CD4-positive, CD25-positive, alpha-beta regulatory T cell (primary cell): ENCODE data around the gene ARPC5L. TPM values are rescaled to one million over a fixed set of nuclear protein-coding genes. Genes with fewer than 3 reads are reported as not detected.
A peak's percentile ranks its signal among the peaks of the same experiment; 100 is the strongest.
"Not testable (repeated sequence)": the region's sequence is repeated elsewhere in the genome, so short reads cannot be mapped to it uniquely, and the experiment has no call there.

Source experiments
- ATAC-seq, 2 donors: fragments of 150-1000 bp; cut with Tn5 transposase; one replicate each; pipeline ENCODE4 v1.10.0; 2021; ENCODE audit warnings: low read depth in 2 of 2, moderate number of reproducible peaks in 2 of 2, moderate library complexity in 1 of 2
- DNase-seq, 3 donors: peaks; one replicate each; pipeline versions ENCODE4 v3.0.0 to v3.0.0-alpha.2; 2012 to 2022; ENCODE audit warnings: mixed read lengths in 1 of 3
- H3K27ac ChIP-seq: one replicate; pipeline ENCODE4 v1.7.0; 2013; ENCODE audit warnings: mild to moderate bottlenecking, low read length; ENCODE audit not compliant: insufficient read depth, poor library complexity, severe bottlenecking
- H3K27me3 ChIP-seq: one replicate; pipeline ENCODE4 v1.7.0; 2013; ENCODE audit warnings: low read length; ENCODE audit not compliant: control insufficient read depth, insufficient read depth
- H3K36me3 ChIP-seq: one replicate; pipeline ENCODE4 v1.7.0; 2013; ENCODE audit warnings: mild to moderate bottlenecking, low read length, moderate library complexity; ENCODE audit not compliant: control insufficient read depth, insufficient read depth
- H3K4me1 ChIP-seq: 2 replicates; pipeline ENCODE4 v1.7.0; 2013; ENCODE audit warnings: mild to moderate bottlenecking, low read length; ENCODE audit not compliant: insufficient read depth, control insufficient read depth, poor library complexity, severe bottlenecking
- H3K4me3 ChIP-seq: one replicate; pipeline ENCODE4 v1.7.0; 2013; ENCODE audit warnings: low read depth, mild to moderate bottlenecking, low read length, moderate library complexity
- H3K9me3 ChIP-seq, 2 experiments: 1 replicate in 1 of 2; 2 replicates in 1 of 2; pipeline ENCODE4 v1.7.0; 2013; ENCODE audit warnings: low read length in 2 of 2, mild to moderate bottlenecking in 1 of 2, moderate library complexity in 1 of 2; ENCODE audit not compliant: control insufficient read depth in 2 of 2
- H3K27ac Mint-ChIP-seq, 3 donors: one replicate each; pipeline ENCODE4 v1.8.0; 2020 to 2022; ENCODE audit warnings: mild to moderate bottlenecking in 3 of 3, mixed read lengths in 3 of 3, moderate library complexity in 2 of 3
- H3K27me3 Mint-ChIP-seq: one replicate; pipeline ENCODE4 v1.8.0; 2022; ENCODE audit warnings: mild to moderate bottlenecking, mixed read lengths
- H3K36me3 Mint-ChIP-seq: one replicate; pipeline ENCODE4 v1.8.0; 2020; ENCODE audit warnings: mixed read lengths
- H3K4me1 Mint-ChIP-seq, 4 donors: one replicate each; pipeline ENCODE4 v1.8.0; 2020 to 2022; ENCODE audit warnings: mixed read lengths in 4 of 4, mild to moderate bottlenecking in 1 of 4
- H3K4me3 Mint-ChIP-seq, 4 donors: one replicate each; pipeline ENCODE4 v1.8.0; 2020 to 2022; ENCODE audit warnings: mild to moderate bottlenecking in 4 of 4, mixed read lengths in 4 of 4, moderate library complexity in 3 of 4
- H3K9me3 Mint-ChIP-seq, 7 donors: one replicate each; pipeline ENCODE4 v1.8.0; 2020 to 2022; ENCODE audit warnings: mixed read lengths in 7 of 7, mild to moderate bottlenecking in 3 of 7, moderate library complexity in 2 of 7
- polyA plus RNA-seq, 4 donors: library from polyadenylated mRNA; unstranded; fragments of 300-500 nt; fragmentation: Illumina TruSeq; gene quantifications; one replicate each; pipeline ENCODE4 v1.2.3, GENCODE V29; 2021
- total RNA-seq: library from RNA; stranded (reverse); gene quantifications from one replicate; pipeline ENCODE4 v1.2.3, GENCODE V29; 2022

The ARPC5L gene
- total and polyA plus RNA-seq, 5 donors from 2014 or later, result 48.6 to 63.7 (median 60.7) TPM

GRCh38 chr9:124838132-124838531, 23.8 kb upstream of the ARPC5L start:
- H3K4me3 ChIP-seq, ATAC-seq, DNase-seq, H3K36me3 ChIP-seq, H3K27ac Mint-ChIP-seq, H3K27me3 ChIP-seq, H3K9me3 ChIP-seq, H3K36me3 Mint-ChIP-seq, H3K9me3 Mint-ChIP-seq, H3K27ac ChIP-seq, H3K4me1 Mint-ChIP-seq, H3K4me1 ChIP-seq: not testable (repeated sequence)
- Mint-ChIP-seq H3K4me3 (peak overlapping the region in 1 of 4 donors; percentile 42), H3K27me3 (peaks cover 30% of the 10 kb centered on the region)

DNA sequence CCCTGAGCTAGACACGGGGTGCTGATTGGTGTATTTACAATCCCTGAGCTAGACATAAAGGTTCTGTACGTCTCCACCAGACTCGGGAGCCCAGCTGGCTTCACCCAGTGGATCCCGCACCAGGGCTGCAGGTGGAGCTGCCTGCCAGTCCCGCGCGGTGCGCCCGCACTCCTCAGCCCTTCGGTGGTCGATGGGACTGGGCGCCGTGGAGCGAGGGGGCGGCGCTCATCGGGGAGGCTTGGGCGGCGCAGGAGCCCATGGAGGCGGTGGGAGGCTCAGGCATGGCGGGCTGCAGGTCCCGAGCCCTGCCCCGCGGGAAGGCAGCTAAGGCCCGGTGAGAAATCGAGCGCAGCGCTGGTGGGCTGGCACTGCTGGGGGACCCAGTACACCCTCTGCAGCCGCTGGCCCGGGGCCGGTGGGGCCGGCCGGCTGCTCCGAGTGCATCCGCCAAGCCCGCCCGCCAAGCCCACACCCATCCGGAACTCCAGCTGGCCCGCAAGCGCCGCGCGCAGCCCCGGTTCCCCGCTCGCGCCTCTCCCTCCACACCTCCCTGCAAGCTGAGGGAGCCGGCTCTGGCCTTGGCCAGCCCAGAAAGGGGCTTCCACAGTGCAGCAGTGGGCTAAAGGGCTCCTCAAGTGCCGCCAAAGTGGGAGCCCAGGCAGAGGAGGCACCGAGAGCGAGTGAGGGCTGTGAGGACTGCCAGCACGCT, 23.2 kb upstream of the ARPC5L start:
- not testable (repeated sequence) for H3K27ac Mint-ChIP-seq, H3K27me3 ChIP-seq, H3K4me3 Mint-ChIP-seq, H3K9me3 Mint-ChIP-seq, H3K4me1 ChIP-seq, H3K9me3 ChIP-seq, H3K36me3 Mint-ChIP-seq, ATAC-seq, H3K4me1 Mint-ChIP-seq, H3K36me3 ChIP-seq, H3K27ac ChIP-seq, H3K4me3 ChIP-seq, DNase-seq
- H3K27me3 Mint-ChIP-seq, result peaks cover 30% of the 10 kb centered on the region

DNA sequence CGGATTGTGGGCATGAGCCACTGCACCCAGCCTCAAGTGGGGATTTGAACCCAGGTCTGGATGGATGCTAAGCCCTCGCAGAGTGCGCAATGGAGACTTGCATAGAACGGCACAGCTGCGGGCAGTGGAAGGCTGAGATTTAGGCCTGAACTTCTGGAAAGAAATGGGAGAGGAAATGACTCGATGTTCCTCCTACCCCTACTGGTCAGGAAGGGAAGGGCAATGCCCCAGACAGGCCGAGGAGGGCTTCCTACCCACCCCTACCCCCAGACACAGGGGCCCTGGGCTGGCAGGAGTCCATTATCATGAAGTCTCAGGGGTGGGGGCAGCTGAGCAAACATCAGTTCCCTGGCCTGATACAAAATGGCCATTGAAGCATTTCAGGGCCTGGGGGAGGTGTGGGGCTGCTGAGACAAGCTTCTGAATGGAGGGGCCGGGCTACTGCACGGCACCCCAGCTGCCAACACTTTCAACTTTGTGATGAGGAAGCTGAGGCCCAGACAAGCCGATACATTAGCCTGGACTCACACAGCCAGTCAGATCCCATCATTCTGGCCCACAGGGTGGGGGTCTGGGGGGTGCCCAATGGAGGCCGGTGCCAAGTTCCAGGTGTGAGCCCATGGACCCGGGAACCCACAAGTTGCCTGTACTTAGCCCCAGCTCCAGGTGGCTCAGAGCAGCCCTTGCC, 22.2 kb upstream of the ARPC5L start:
- Mint-ChIP-seq H3K4me1 (no peaks in the 10 kb centered on the region), H3K36me3 (no peaks in the 10 kb centered on the region), H3K9me3 (peaks cover 0 to 2% (median 0%) of the 10 kb centered on the region in 7 donors), H3K27ac (no peak overlapping the region), H3K27me3 (peaks cover 30% of the 10 kb centered on the region), H3K4me3 (no peak overlapping the region)
- Histone ChIP-seq H3K27ac (no peak overlapping the region), H3K4me3 (no peak overlapping the region), H3K27me3 (no peaks in the 10 kb centered on the region), H3K36me3 (no peaks in the 10 kb centered on the region), H3K9me3 (no peaks in the 10 kb centered on the region), H3K4me1 (no peaks in the 10 kb centered on the region)
- DNase-seq (no peak), ATAC-seq (no peak)

DNA sequence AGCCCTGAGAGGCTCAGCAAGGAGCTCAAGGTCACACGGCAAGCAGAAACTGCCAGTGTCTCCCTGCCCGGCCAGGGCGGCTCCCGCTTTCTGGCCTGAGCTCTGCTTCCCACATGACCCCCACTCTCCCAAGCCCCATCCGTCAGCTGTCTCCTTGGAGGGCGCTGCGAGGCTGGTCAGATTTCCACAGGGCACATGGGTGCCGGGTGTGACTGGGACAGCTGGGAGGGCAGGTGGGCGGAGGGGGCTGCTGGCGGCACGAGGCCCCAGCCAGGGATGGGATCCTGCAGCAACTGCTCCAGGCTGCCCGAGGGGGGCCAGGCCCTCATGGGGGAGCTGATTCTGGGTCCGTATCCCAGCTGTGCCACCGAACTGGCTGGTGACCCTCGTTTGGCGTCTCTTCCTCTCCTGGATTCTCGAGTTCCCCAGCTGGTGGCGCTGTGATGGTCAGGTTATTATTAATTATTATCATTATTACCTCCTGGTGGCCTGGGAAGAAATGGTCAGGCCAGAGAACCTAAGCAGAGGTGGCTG, 21.6 kb upstream of the ARPC5L start:
- Mint-ChIP-seq H3K27ac (no peak overlapping the region), H3K9me3 (peaks cover 0 to 2% (median 0%) of the 10 kb centered on the region in 7 donors), H3K4me3 (no peak overlapping the region), H3K36me3 (no peaks in the 10 kb centered on the region), H3K4me1 (no peaks in the 10 kb centered on the region), H3K27me3 (peaks cover 30% of the 10 kb centered on the region)
- no peaks in the 10 kb centered on the region for H3K4me1 ChIP-seq
- H3K27ac ChIP-seq, result no peak overlapping the region
- no peak overlapping the region for H3K4me3 ChIP-seq
- H3K27me3 ChIP-seq, result no peaks in the 10 kb centered on the region
- H3K36me3 ChIP-seq, result no peaks in the 10 kb centered on the region
- no peaks in the 10 kb centered on the region for H3K9me3 ChIP-seq
- ATAC-seq (no peak), DNase-seq (no peak)

DNA sequence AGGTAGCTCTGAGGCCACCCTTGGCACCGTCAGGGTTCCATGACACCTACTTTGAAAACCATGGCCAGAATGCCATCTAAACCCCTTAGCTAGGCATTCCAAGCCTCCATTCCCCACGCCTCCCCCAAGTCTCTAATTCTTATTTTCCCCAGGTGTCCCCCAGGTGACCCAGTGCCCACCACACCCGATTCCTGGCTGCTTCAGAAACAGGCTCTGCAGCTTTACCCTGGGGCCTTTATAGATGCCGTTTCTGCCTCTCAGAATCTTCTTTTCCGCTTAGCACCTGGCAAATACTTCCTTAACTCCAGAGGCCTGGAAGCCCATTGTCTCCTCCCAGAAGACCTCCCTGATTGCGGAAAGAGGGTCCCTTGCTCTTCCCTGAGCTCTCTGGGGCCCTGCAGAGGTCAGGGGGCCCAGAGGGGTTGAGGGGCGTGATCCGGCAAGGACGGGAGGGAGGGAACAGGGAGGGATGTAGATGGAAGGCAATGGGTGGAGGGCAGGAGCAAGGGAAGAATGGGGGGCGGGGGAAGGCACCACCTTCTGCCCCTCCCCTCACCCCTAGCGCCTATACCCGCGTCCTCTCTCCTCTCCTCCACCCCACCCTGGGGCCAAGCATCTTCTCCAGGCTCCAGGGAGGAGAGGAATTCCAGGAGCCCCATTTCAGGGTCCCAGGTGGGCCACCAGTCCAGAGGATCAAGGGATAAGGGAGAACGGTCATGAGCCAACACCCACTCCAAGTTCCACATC, 20.7 kb upstream of the ARPC5L start:
- Mint-ChIP-seq H3K27ac (no peak overlapping the region), H3K27me3 (peaks cover 26% of the 10 kb centered on the region)
- no peak for ATAC-seq

GRCh38 chr9:124843456-124844034, 18.4 kb upstream of the ARPC5L start:
- H3K27ac ChIP-seq, result no peak overlapping the region
- no peaks in the 10 kb centered on the region for H3K36me3 ChIP-seq
- H3K36me3 Mint-ChIP-seq, result no peaks in the 10 kb centered on the region
- H3K4me1 ChIP-seq, result no peaks in the 10 kb centered on the region
- H3K27ac Mint-ChIP-seq, result no peak overlapping the region
- peaks cover 0 to 2% (median 0%) of the 10 kb centered on the region in 4 donors for H3K4me1 Mint-ChIP-seq
- ATAC-seq (no peak), DNase-seq (no peak)
- H3K27me3 Mint-ChIP-seq, result peaks cover 16% of the 10 kb centered on the region
- no peak overlapping the region for H3K4me3 Mint-ChIP-seq
- no peaks in the 10 kb centered on the region for H3K9me3 ChIP-seq
- no peak overlapping the region for H3K4me3 ChIP-seq
- H3K27me3 ChIP-seq, result no peaks in the 10 kb centered on the region
- H3K9me3 Mint-ChIP-seq, result peaks cover 0 to 2% (median 0%) of the 10 kb centered on the region in 7 donors

More for the DNA sequence above, 20.7 kb upstream of the ARPC5L start:
- no peaks in the 10 kb centered on the region for H3K4me1 ChIP-seq
- Mint-ChIP-seq H3K4me3 (no peak overlapping the region), H3K36me3 (no peaks in the 10 kb centered on the region), H3K4me1 (no peaks in the 10 kb centered on the region), H3K9me3 (peaks cover 0 to 2% (median 0%) of the 10 kb centered on the region in 7 donors)
- no peaks in the 10 kb centered on the region for H3K9me3 ChIP-seq
- H3K36me3 ChIP-seq, result no peaks in the 10 kb centered on the region
- no peak for DNase-seq
- no peaks in the 10 kb centered on the region for H3K27me3 ChIP-seq
- H3K27ac ChIP-seq, result no peak overlapping the region
- H3K4me3 ChIP-seq, result no peak overlapping the region

- Histone ChIP-seq H3K4me3 (no peak overlapping the region), H3K4me1 (no peaks in the 10 kb centered on the region), H3K36me3 (no peaks in the 10 kb centered on the region), H3K27ac (no peak overlapping the region), H3K27me3 (no peaks in the 10 kb centered on the region), H3K9me3 (no peaks in the 10 kb centered on the region)
- H3K36me3 Mint-ChIP-seq, result no peaks in the 10 kb centered on the region
- peaks cover 0 to 2% (median 0%) of the 10 kb centered on the region in 7 donors for H3K9me3 Mint-ChIP-seq
- H3K4me3 Mint-ChIP-seq, result no peak overlapping the region
- H3K27ac Mint-ChIP-seq, result peak overlapping the region in 1 of 3 donors; percentile 61
- peaks cover 0 to 2% (median 0%) of the 10 kb centered on the region in 4 donors for H3K4me1 Mint-ChIP-seq
- DNase-seq (no peak), ATAC-seq (no peak)
- peaks cover 16% of the 10 kb centered on the region for H3K27me3 Mint-ChIP-seq
These were observed 17.6 kb upstream of the ARPC5L start for GRCh38 chr9:124844291-124844690.
